Dedifferentiated amniotic fluid mesenchymal stem cell (primary cell): ENCODE data around the gene ADGRD2.

Experiments
- DNase-seq: peaks from one replicate; pipeline ENCODE4 v3.0.0-alpha.2; 2016; ENCODE audit errors: extremely low spot score

ADGRD2 gene

GRCh38 chr9:124457079-124457886 is 7.0 kb downstream of the ADGRD2 start:
- no peak for DNase-seq

DNA sequence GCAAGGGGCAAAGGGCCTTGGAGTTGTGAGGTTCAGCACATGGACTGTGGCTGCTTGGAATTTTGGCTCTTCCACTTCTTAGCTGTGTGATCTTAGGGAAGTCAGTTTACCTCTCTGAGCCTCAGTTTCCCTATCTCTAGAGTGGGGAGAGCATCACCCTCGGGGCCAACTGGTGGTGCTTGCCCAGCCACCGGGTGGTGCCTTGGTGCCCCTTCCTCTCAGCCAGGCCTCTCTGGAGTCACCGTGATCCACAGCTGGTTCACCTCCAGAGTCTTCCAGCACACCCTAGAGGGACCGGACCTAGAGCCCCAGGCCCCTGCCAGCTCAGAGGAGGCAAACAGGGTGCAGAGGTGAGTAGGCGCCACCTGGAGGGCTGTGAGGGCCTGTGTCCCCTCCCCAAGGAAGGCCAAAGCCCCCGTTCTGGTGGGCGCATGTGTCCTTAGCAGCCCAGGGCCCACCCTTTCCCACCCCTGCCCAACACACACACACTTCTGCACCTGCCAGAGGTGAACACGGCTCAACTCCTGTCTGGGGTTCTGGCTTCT is 7.7 kb downstream of the ADGRD2 start:
- no peak for DNase-seq

GRCh38 chr9:124458441-124458840 is 8.2 kb downstream of the ADGRD2 start:
- DNase-seq: no peak

- DNase-seq: no peak
Measured at GRCh38 chr9:124462739-124463138, 12.5 kb downstream of the ADGRD2 start.

DNA sequence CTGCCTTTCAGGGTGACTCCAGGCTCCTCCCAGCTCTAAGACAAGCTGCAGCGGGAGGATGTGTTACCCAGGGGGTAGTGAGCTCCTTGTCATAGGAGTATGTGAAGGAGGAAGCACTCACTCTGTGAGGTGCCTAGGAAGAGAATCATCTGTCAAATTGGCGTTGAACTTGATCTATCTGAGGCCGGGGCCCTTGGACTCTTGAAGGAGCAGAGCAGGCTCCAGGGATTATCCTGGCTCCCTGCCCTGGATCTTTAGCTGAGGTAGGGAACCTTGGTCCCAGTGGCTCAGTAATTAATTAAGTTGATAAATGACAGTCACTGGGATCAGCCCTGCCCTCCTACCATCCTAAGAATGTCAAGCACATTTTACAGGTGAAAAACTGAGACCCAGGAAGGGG is 15.5 kb downstream of the ADGRD2 start:
- DNase-seq: no peak

- no peak for DNase-seq
Measured at GRCh38 chr9:124467410-124468060, 17.3 kb downstream of the ADGRD2 start.

GRCh38 chr9:124468061-124468740 is 17.9 kb downstream of the ADGRD2 start:
- DNase-seq: no peak

DNA sequence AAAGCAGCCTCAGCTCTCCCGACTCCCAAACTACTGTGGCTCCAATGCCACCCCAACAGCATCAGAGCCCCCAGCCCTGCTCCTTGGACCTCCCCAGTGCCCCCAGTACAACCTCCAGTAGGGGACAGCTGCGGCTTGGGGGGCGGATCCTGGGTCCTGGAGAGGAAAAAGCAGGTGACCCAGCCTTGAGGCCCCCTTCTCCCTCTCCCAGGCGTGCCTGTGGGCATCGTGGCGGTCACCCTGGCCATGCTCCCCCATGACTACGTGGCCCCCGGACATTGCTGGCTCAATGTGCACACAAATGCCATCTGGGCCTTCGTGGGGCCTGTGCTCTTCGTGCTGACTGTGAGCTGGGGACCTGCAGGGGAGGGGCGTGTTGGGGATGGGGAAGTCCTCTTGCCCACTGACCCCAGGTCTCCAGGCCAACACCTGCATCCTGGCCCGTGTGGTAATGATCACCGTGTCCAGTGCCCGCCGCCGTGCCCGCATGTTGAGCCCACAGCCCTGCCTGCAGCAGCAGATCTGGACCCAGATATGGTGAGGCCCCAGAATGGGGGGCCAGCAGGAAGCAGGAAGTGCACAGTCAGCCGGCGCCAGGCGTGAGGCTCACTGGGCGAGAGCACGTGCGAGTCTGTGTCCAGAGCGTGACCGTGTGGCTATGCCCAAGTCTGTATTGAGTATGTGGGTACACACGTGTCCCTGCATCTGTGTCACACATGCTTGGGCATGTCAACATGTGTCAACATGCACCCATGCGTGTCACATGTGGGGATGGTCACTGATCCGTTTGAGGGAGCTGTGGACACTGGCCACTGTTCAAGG is 19.0 kb downstream of the ADGRD2 start:
- no peak for DNase-seq

DNA sequence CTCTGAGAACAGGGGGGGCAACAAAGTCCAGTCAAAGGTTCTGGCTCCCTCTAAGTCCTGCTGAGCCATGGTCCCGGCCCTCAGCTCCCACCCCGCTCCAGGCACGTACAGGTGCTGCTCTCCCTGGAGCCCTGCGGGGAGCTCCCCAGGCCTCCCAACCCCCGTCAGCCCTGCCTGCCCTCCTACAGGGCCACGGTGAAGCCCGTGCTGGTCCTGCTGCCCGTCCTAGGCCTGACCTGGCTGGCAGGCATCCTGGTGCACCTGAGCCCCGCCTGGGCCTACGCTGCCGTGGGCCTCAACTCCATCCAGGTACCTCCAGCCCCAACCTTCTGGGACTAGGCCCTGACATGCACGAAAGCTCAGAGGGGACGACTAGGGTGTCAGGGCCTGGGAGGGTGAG is 20.1 kb downstream of the ADGRD2 start:
- DNase-seq: no peak

- DNase-seq: no peak
Measured at GRCh38 chr9:124470726-124471125, 20.5 kb downstream of the ADGRD2 start.

DNA sequence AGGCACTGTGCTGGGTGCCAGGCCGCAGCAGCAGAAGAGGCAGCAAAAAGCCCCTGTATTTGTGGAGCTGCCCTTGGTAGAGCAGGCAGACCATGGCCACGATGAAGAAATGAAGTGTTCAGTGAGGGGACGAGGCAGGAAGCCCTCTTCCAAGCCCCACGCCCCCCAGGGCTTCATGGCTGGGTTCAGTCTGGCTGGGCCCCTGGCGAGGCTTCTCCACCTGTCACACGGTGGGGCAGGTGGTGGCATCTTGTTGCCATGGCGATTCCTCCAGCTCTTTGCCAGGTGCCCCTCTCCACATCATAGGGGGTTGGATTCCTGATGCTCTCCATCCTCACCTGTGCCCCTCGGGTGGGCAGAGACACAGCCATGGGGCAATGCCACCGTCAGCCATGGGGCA is 21.5 kb downstream of the ADGRD2 start:
- no peak for DNase-seq

- no peak for DNase-seq
Measured at GRCh38 chr9:124472770-124473169, 22.5 kb downstream of the ADGRD2 start.

DNA sequence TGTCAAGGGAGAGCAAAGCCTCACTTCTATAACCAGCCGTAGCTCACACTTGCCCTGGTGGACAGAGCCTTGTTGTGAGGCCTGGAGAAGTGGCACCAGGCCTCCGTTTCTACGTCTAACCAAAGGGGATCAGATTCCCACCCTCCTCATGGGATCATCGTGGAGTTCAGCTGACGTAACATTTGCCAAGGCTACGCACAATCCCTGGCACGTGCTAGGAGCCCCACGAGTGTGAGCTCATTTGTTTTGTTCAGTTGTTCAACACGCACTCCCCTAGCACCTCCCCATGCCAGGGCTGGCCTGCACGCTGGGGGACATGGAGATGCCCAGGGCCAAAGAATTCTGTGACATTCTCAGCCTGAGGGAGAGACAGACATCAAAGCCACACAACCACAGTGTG is 23.1 kb downstream of the ADGRD2 start:
- DNase-seq: no peak

- DNase-seq: no peak
Measured at GRCh38 chr9:124474151-124474550, 23.9 kb downstream of the ADGRD2 start.

DNA sequence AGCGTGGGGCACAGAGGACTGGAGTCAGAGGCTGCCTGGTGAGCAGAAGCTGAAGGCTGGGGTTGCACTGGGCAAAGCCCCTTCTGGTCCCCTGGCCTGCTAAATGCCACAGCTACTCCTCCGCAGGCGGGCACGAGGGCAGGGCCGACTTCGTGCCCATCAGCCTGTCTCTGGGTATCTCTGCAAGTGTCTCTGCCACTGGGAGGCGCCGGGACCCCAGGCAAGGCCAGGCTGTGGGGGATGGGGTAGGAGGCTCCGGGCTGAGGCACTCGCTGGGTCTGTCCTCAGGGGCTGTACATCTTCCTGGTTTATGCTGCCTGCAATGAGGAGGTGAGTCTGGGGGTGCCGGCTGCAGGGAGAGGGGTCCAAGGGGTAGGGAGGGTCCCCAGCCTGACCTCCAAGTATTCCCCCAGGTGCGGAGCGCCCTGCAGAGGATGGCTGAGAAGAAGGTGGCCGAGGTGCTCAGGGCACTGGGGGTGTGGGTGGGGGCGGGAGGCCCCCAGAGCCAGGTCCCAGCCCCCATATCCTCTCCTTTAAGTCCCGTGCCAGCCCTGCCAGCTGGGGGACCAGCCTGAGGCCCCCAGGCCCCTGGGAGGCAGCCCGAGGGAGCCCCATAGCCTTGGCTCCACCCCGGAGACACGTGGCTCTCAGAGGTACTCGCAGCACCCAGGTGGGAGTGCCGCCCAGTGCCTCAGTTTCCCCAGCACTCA is 25.1 kb downstream of the ADGRD2 start:
- no peak for DNase-seq

- no peak for DNase-seq
Measured at GRCh38 chr9:124475868-124476690, 25.8 kb downstream of the ADGRD2 start.

GRCh38 chr9:124477211-124477647 is 27.0 kb downstream of the ADGRD2 start:
- no peak for DNase-seq

DNA sequence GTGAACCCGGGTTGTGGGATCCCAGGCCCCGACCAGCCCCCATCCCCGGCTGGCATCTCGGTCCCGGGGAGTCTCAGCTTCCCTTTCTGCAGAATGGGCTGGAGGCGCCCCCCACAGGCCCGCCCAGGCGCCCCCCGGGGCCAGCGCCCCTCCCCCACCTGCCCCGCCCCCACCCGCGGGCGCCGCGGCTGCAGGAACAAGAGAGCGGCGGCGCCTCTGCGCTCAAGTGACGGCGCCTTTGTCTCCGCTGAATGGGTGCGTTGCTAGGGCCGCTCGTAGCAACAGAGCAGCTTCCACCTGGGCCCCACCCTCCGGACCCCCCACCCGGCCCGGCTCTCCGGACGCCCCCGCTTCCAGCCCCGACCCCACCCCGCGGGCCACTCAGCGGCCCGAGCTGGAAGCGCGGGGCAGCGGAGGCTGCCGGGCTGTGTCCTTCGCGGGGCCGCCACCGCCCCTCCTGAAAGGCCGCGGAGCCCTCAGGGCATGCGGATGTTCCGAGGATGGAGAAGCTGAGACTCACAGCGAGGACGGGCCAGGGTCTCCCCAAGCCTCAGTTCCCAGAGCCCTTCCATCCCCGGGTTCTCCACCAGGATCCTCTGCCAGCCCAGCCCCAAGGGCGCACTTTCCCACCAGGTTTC is 27.5 kb downstream of the ADGRD2 start:
- no peak for DNase-seq

GRCh38 chr9:124478354-124478753 is 28.1 kb downstream of the ADGRD2 start:
- no peak for DNase-seq

GRCh38 chr9:124479371-124479770 is 29.1 kb downstream of the ADGRD2 start:
- no peak for DNase-seq
